PFSK-1 (cell line): ENCODE data around the gene BRIP1.

Experiments used
- FOXP2 ChIP-seq: optimal IDR thresholded peaks from 2 replicates; pipeline ENCODE3; 2011; ENCODE audit warnings: borderline replicate concordance, control low read depth, inconsistent platforms; ENCODE audit not compliant: insufficient read depth; ENCODE audit errors: extremely low read length, extremely low read depth
- POLR2AphosphoS5 ChIP-seq: IDR thresholded peaks from 2 replicates; pipeline ENCODE4 v1.6.1; 2012; ENCODE audit warnings: low read depth, mild to moderate bottlenecking, control low read depth, low read length, moderate library complexity
- SIN3A ChIP-seq: IDR thresholded peaks from 2 replicates; pipeline ENCODE4 v1.6.1; 2012; ENCODE audit warnings: mild to moderate bottlenecking, low read length, moderate library complexity, borderline replicate concordance; ENCODE audit not compliant: insufficient read depth
- TAF1 ChIP-seq: IDR thresholded peaks from 2 replicates; pipeline ENCODE4 v1.6.1; 2012; ENCODE audit warnings: low read length, control low read depth, borderline replicate concordance; ENCODE audit not compliant: insufficient read depth
- TF ChIP-seq, protein P1 (sequence below), 2 experiments: IDR thresholded peaks; 2 replicates each; pipeline versions ENCODE4 v1.6.1 to v1.8.0; 2011 to 2012; ENCODE audit warnings: low read depth in 2 of 2, low read length in 2 of 2, control low read depth in 1 of 2, inconsistent platforms in 1 of 2, mild to moderate bottlenecking in 1 of 2, moderate library complexity in 1 of 2; ENCODE audit not compliant: insufficient read depth in 1 of 2

BRIP1 gene

DNA sequence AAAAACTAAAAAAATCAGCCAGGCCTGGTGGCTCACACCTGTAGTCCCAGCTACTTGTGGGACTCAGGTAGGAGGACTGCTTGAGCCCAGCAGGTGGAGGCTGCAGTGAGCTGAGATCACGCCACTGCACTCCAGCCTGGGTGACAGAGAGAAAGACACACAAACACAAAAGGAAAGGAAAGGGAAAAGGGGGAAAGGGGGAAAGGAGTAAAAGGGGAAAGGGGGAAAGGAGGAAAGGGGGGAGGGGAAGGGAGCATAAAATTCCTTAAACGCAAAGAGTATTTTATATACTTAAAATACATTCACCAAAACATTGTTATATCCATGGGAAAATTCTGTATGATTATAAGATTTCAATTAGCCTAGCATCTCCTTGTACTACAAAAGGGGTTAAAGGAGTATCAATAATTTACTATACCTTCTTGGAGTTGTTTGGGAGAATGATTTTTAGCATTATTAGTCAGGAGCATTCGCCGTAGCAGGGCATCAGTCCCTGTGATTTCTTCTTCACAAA, 17.3 kb upstream of the BRIP1 start:
- TF ChIP-seq, protein P1, sequence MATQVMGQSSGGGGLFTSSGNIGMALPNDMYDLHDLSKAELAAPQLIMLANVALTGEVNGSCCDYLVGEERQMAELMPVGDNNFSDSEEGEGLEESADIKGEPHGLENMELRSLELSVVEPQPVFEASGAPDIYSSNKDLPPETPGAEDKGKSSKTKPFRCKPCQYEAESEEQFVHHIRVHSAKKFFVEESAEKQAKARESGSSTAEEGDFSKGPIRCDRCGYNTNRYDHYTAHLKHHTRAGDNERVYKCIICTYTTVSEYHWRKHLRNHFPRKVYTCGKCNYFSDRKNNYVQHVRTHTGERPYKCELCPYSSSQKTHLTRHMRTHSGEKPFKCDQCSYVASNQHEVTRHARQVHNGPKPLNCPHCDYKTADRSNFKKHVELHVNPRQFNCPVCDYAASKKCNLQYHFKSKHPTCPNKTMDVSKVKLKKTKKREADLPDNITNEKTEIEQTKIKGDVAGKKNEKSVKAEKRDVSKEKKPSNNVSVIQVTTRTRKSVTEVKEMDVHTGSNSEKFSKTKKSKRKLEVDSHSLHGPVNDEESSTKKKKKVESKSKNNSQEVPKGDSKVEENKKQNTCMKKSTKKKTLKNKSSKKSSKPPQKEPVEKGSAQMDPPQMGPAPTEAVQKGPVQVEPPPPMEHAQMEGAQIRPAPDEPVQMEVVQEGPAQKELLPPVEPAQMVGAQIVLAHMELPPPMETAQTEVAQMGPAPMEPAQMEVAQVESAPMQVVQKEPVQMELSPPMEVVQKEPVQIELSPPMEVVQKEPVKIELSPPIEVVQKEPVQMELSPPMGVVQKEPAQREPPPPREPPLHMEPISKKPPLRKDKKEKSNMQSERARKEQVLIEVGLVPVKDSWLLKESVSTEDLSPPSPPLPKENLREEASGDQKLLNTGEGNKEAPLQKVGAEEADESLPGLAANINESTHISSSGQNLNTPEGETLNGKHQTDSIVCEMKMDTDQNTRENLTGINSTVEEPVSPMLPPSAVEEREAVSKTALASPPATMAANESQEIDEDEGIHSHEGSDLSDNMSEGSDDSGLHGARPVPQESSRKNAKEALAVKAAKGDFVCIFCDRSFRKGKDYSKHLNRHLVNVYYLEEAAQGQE (IDR thresholded peaks at IDR 0.05; ENCODE audit: insufficient read depth in 1 of 2, low read depth in 2 of 2, low read length in 2 of 2) = no peak
- no peak for TF ChIP-seq POLR2AphosphoS5

DNA sequence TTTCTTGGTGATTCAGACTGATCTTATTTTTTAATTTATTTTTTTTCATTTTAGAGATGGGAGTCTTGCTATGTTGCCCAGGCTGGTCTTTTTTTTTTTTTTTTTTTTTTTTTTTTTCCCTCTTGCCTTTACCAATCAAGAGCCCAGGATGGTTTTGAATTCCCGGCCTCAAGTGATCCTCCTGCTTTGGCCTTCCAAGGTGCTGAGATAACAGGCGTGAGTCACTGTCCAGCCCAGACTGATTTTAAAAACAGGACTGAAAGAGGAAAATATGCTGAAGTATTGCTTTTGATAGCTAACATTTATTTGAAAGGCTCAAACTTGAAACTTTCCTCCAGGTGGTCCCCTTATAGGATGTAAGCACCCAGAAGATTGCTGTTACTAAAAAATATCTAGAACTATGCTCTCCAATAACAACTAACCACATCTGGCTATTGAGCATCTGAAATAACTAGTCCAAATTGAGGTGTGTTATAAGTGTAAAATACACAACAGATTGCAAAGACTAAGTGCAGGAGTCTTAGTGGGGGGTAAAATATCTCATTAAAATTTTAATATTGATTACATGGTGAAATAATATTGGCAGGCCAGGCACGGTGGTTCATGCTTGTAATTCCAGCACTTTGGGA, 15.8 kb upstream of the BRIP1 start:
- TF ChIP-seq TAF1 (no peak), FOXP2 (no peak), SIN3A (no peak), POLR2AphosphoS5 (no peak)
- TF ChIP-seq, protein P1 (IDR thresholded peaks at IDR 0.05; ENCODE audit: insufficient read depth in 1 of 2, low read depth in 2 of 2, low read length in 2 of 2) = no peak

DNA sequence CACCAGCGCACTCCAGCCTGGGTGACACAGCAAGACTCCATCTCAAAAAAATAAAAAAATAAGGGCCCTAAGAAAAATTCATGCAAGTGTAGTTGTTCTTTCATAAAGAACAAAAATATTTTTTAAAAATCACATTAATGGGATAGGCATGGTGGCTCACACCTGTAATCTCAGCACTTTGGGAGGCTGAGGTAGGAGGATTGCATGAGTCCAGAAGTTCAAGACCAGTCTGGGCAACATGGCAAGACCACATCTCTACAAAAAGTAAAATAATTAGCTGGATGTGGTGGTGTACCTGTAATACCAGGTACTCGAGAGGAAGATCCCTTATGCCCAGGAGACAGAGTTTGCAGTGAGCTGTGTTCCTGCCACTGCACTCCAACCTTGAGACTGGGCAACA, 15.2 kb upstream of the BRIP1 start:
- TF ChIP-seq FOXP2 (no peak), TAF1 (no peak), POLR2AphosphoS5 (no peak), SIN3A (no peak)
- TF ChIP-seq, protein P1 (IDR thresholded peaks at IDR 0.05; ENCODE audit: insufficient read depth in 1 of 2, low read depth in 2 of 2, low read length in 2 of 2) = no peak

DNA sequence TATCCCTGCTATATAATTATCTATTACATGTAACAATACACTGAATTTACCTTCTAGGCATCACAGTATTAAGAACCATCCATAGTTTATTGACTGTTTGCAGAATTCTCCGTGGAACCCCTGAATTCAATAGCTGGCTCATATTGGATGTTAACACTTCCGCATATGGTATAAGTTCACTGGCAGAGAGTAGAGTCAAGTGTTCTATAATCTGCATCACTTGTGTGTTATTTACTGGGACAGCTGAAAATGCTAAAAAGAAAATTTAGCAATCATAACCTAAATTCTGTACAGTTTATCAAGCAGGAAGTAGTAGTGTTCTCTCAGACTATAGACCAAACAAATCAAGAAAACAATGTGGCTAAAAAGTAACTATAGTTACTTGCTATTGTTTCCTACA, 14.5 kb upstream of the BRIP1 start:
- TF ChIP-seq, protein P1 (IDR thresholded peaks at IDR 0.05; ENCODE audit: insufficient read depth in 1 of 2, low read depth in 2 of 2, low read length in 2 of 2) = no peak
- TF ChIP-seq FOXP2 = no peak
- no peak for TF ChIP-seq TAF1
- no peak for TF ChIP-seq SIN3A
- no peak for TF ChIP-seq POLR2AphosphoS5

DNA sequence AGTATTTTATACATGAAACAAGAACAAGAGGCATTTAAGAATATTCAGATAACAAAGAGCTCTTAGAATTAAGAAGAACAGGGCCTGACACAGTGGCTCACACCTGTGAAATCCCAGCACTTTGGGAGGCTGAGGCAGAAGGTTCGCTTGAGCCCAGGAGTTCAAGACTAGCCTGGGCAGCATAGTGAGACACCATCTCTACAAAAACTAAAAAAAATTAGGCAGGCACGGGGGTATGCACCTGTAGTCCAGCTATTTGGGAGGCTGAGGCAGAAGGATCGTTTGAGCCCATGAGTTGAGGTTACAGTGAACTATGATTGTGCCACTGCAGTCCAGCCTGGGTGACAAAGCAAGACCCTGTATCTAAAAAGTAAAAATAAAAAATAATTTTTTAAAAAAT, 12.5 kb upstream of the BRIP1 start:
- TF ChIP-seq TAF1 = no peak
- TF ChIP-seq, protein P1 (IDR thresholded peaks at IDR 0.05; ENCODE audit: insufficient read depth in 1 of 2, low read depth in 2 of 2, low read length in 2 of 2) = no peak
- no peak for TF ChIP-seq FOXP2
- TF ChIP-seq POLR2AphosphoS5 = no peak
- TF ChIP-seq SIN3A = no peak
